IMR-90 (cell line): Measurements from ENCODE around the gene BEST1. TPM values are rescaled to one million over a fixed set of nuclear protein-coding genes. Genes with fewer than 3 reads are reported as not detected.

Experiments used
- ATAC-seq: fragments of 200-7000 bp; cut with Tn5 transposase; 2 replicates; pipeline ENCODE4 v1.9.1; 2020; ENCODE audit warnings: low read depth, mild to moderate bottlenecking, moderate library complexity
- BruUV-seq: library from RNA; stranded (reverse); fragments of 400-500 nt; replicated peaks from 2 replicates; lab custom pipeline; 2021; lab: Mats Ljungman, UMichigan
- CTCF ChIA-PET: fragments of 300-600 bp; formaldehyde crosslinking; extraction: SDS; loops from one replicate; lab custom pipeline; 2021; ENCODE audit warnings: antibody characterized with exemption; lab: Yijun Ruan, JAX
- POLR2A ChIA-PET: fragments of 300-600 bp; sonication (Branson Sonifier 250); formaldehyde crosslinking; loops from one replicate; lab custom pipeline; 2022; ENCODE audit warnings: antibody characterized with exemption; ENCODE audit not compliant: unreplicated experiment; lab: Charles Lee
- DNase-seq: peaks from one replicate; pipeline ENCODE4 v3.0.0; 2013
- H2AFZ ChIP-seq: replicated peaks from 2 replicates; pipeline ENCODE3; 2013; ENCODE audit warnings: low read length, mild to moderate bottlenecking; ENCODE audit not compliant: poor library complexity
- H2AK5ac ChIP-seq: 2 replicates; pipeline ENCODE4 v1.6.1; 2013; ENCODE audit warnings: low read depth, low read length, inconsistent platforms
- H2AK9ac ChIP-seq: replicated peaks from 2 replicates; pipeline ENCODE3; 2013; ENCODE audit warnings: mild to moderate bottlenecking, low read depth, low read length, moderate library complexity; ENCODE audit not compliant: poor library complexity
- H2BK120ac ChIP-seq: 2 replicates; pipeline ENCODE4 v1.6.1; 2013; ENCODE audit warnings: low read depth, low read length, inconsistent platforms
- H2BK15ac ChIP-seq: 3 replicates; pipeline ENCODE4 v1.6.1; 2013; ENCODE audit warnings: low read depth, low read length, inconsistent platforms
- H2BK20ac ChIP-seq: 2 replicates; pipeline ENCODE4 v1.6.1; 2013; ENCODE audit warnings: low read depth, mild to moderate bottlenecking, inconsistent platforms, low read length, moderate library complexity
- H2BK5ac ChIP-seq: 2 replicates; pipeline ENCODE4 v1.6.1; 2013; ENCODE audit warnings: mild to moderate bottlenecking, low read depth, low read length, inconsistent platforms; ENCODE audit not compliant: poor library complexity, severe bottlenecking
- H3K14ac ChIP-seq: replicated peaks from 2 replicates; pipeline ENCODE4 v1.6.1; 2013; ENCODE audit warnings: low read depth, low read length, inconsistent platforms
- H3K18ac ChIP-seq: 2 replicates; pipeline ENCODE4 v1.6.1; 2013; ENCODE audit warnings: low read depth, low read length, control low read depth
- H3K23ac ChIP-seq: 2 replicates; pipeline ENCODE4 v1.6.1; 2013; ENCODE audit warnings: low read depth, low read length, inconsistent platforms
- H3K27ac ChIP-seq: 2 replicates; pipeline ENCODE4 v1.5.1; 2013; ENCODE audit warnings: mild to moderate bottlenecking, control low read depth, low read length; ENCODE audit not compliant: insufficient read depth
- H3K27me3 ChIP-seq: 2 replicates; pipeline ENCODE4 v1.6.1; 2013; ENCODE audit warnings: low read length; ENCODE audit not compliant: control insufficient read depth, insufficient read depth
- H3K36me3 ChIP-seq: 2 replicates; pipeline ENCODE4 v1.6.1; 2013; ENCODE audit warnings: low read length, mixed read lengths; ENCODE audit not compliant: control insufficient read depth, insufficient read depth
- H3K4ac ChIP-seq: 2 replicates; pipeline ENCODE4 v1.6.1; 2013; ENCODE audit warnings: low read depth, low read length, inconsistent platforms
- H3K4me1 ChIP-seq: 2 replicates; pipeline ENCODE4 v1.6.1; 2013; ENCODE audit warnings: low read length, mixed read lengths; ENCODE audit not compliant: control insufficient read depth, insufficient read depth
- H3K4me2 ChIP-seq: 2 replicates; pipeline ENCODE4 v1.6.1; 2013; ENCODE audit warnings: low read depth, mild to moderate bottlenecking, control low read depth, low read length, moderate library complexity
- H3K4me3 ChIP-seq: 2 replicates; pipeline ENCODE4 v1.5.1; 2013; ENCODE audit warnings: low read depth, mild to moderate bottlenecking, control low read depth, low read length, moderate library complexity; ENCODE audit not compliant: insufficient read depth
- H3K56ac ChIP-seq: 2 replicates; pipeline ENCODE4 v1.6.1; 2013; ENCODE audit warnings: low read length, inconsistent platforms; ENCODE audit not compliant: insufficient read depth; ENCODE audit errors: extremely low read depth
- H3K79me1 ChIP-seq, 2 experiments: 2 replicates each; pipeline ENCODE4 v1.6.1; 2013; ENCODE audit warnings: low read length in 2 of 2, inconsistent platforms in 1 of 2, low read depth in 1 of 2
- H3K9ac ChIP-seq: 2 replicates; pipeline ENCODE4 v1.6.1; 2013; ENCODE audit warnings: low read depth, low read length, control low read depth
- H3K9me1 ChIP-seq: 2 replicates; pipeline ENCODE4 v1.6.1; 2013; ENCODE audit warnings: low read length, inconsistent platforms; ENCODE audit not compliant: insufficient read depth
- H3K9me3 ChIP-seq: 2 replicates; pipeline ENCODE4 v1.6.1; 2013; ENCODE audit warnings: low read length; ENCODE audit not compliant: control insufficient read depth, insufficient read depth
- H4K20me1 ChIP-seq: 2 replicates; pipeline ENCODE4 v1.6.1; 2013; ENCODE audit warnings: low read length, inconsistent platforms; ENCODE audit not compliant: insufficient read depth
- H4K5ac ChIP-seq: 2 replicates; pipeline ENCODE4 v1.6.1; 2013; ENCODE audit warnings: mild to moderate bottlenecking, low read depth, low read length, control low read depth
- H4K8ac ChIP-seq, 2 experiments: 2 replicates each; pipeline ENCODE4 v1.6.1; 2013; ENCODE audit warnings: low read depth in 2 of 2, low read length in 2 of 2, control low read depth in 1 of 2, inconsistent platforms in 1 of 2
- H4K91ac ChIP-seq: 2 replicates; pipeline ENCODE4 v1.6.1; 2013; ENCODE audit warnings: low read depth, low read length, inconsistent platforms; ENCODE audit not compliant: insufficient read depth
- BHLHE40 ChIP-seq: fragments of 150-350 bp; IDR thresholded peaks from 2 replicates; pipeline ENCODE4 v1.6.1; 2016; ENCODE audit warnings: mild to moderate bottlenecking, low read depth, low read length
- CEBPB ChIP-seq: IDR thresholded peaks from 2 replicates; pipeline ENCODE4 v1.6.1; 2012; ENCODE audit warnings: low read depth, low read length, improper control_type of control experiment
- FOS ChIP-seq: fragments of 150-350 bp; IDR thresholded peaks from 2 replicates; pipeline ENCODE4 v1.6.1; 2016; ENCODE audit warnings: low read depth, low read length
- MAFK ChIP-seq: IDR thresholded peaks from 2 replicates; pipeline ENCODE4 v1.6.1; 2012; ENCODE audit warnings: low read depth, low read length, improper control_type of control experiment
- MAZ ChIP-seq: IDR thresholded peaks from 2 replicates; pipeline ENCODE4 v1.6.1; 2012; ENCODE audit warnings: low read depth, mild to moderate bottlenecking, low read length, improper control_type of control experiment, moderate library complexity, borderline replicate concordance
- POLR2A ChIP-seq: IDR thresholded peaks from 2 replicates; pipeline ENCODE4 v1.6.1; 2012; ENCODE audit warnings: mild to moderate bottlenecking, low read depth, low read length
- SMC3 ChIP-seq: fragments of 150-350 bp; IDR thresholded peaks from 2 replicates; pipeline ENCODE4 v1.6.1; 2016; ENCODE audit warnings: low read depth, mild to moderate bottlenecking, antibody characterized with exemption, low read length, moderate library complexity
- WGBS, 2 experiments: methylation state at CpG; one replicate each; pipeline versions ENCODE4 v1.1.5 to v1.1.7; 2013; ENCODE audit warnings: missing lambda C conversion rate in 2 of 2; ENCODE audit not compliant: insufficient read length in 1 of 2; ENCODE audit errors: extremely low coverage in 2 of 2; 5-methylcytosine and 5-hydroxymethylcytosine counted together
- dilution Hi-C: fragments of 300-500 bp; cut with HindIII; formaldehyde crosslinking; loops from one replicate; pipeline ENCODE4 v1.14.3; 2018; ENCODE audit warnings: low sequenced_read_pairs; ENCODE audit not compliant: unreplicated experiment
- in situ Hi-C: fragments of 300-500 bp; cut with MboI; formaldehyde crosslinking; loops from 3 replicates; pipeline ENCODE4 v1.14.3; 2019; ENCODE audit warnings: low sequenced_read_pairs, inconsistent platforms, mixed read lengths
- intact Hi-C: fragments of 100-400 bp; cut with micrococcal nuclease; formaldehyde crosslinking; loops from 2 replicates; pipeline ENCODE4 v1.10.0; 2022
- polyA plus RNA-seq, 3 experiments: library from polyadenylated mRNA; depleted of rRNA; stranded (reverse); fragments of >200 nt; gene quantifications; 2 replicates each; pipeline ENCODE4 v1.2.3, GENCODE V29; 2012; ENCODE audit warnings: low replicate concordance in 1 of 3
- total RNA-seq: library from RNA; depleted of rRNA; stranded (reverse); fragments of >200 nt; gene quantifications from 2 replicates; pipeline ENCODE4 v1.2.3, GENCODE V29; 2012
- TF ChIP-seq, protein P1 (sequence below): fragments of 150-350 bp; IDR thresholded peaks from 2 replicates; pipeline ENCODE4 v1.6.1; 2017; ENCODE audit warnings: mild to moderate bottlenecking, antibody characterized with exemption, low read length, low read depth
- TF ChIP-seq, protein P2 (sequence below): conservative IDR thresholded peaks from 2 replicates; pipeline ENCODE4 v1.5.1; 2012; ENCODE audit warnings: mild to moderate bottlenecking, low read depth, low read length, improper control_type of control experiment

BEST1 gene
- total and polyA plus RNA-seq, 2 of the 4 experiments (the other 2 are of a cell fraction): 0.90 to 1.4 TPM

DNA sequence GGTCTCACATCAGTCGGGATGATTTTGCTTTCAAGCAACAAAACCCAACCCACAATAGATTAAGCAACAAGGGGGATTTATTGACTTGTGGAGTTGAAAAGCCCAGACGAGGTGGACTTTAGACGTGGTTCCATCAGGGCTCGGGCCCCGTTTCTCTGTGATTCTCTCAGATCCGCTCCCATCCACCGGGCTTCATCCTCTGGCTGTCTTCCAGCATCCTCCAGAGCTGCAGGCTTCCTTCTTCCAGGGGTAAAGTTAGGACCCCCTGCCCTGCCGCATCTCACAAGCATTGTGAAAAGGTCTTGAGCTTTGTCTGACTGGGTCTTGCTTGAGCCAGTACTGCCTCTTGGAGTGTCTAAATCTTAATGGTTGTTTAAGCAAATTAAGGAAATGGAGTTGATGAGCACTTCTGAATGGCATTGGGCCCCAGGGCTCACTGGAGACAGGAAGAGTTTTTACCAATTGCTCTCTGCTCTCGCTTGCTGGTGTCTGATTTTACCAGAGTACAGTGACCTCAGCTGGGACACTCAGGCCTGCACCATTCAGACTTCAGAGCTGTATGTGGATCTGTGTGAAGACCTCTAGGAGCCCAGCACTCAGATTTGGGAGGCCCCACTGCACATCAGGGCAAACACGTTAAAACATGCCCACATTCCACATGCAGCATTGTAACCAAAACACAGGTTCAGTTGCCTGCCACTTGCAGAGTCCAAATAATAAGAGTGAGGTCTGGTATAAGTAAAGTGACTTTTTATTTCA is 30.8 kb downstream of the BEST1 start:
- Histone ChIP-seq H2AK9ac (no peak overlapping the region), H2BK5ac (no peak overlapping the region), H3K27ac (peak overlapping the region; percentile 34; the same call in 1 of the 2 replicates), H4K8ac (peak overlapping the region; percentile 10 to 81; a peak in 3 of 4 replicates), H3K18ac (peak overlapping the region; percentile 27), H3K4me3 (no peak overlapping the region), H2BK120ac (peak overlapping the region; percentile 55), H4K91ac (peak overlapping the region; percentile 32), H3K9ac (no peak overlapping the region), H3K36me3 (no peaks in the 10 kb centered on the region), H2AK5ac (no peak overlapping the region), H3K79me1 (no peaks in the 10 kb centered on the region), H3K56ac (no peak overlapping the region), H4K5ac (peak overlapping the region; percentile 79), H3K4me2 (no peak overlapping the region), H3K27me3 (no peaks in the 10 kb centered on the region; the same call in 1 of the 2 replicates), H2BK20ac (peak overlapping the region; percentile 11), H3K14ac (peak overlapping the region; percentile 50; the same call in 1 of the 2 replicates), H3K4me1 (peaks cover 7% of the 10 kb centered on the region), H2AFZ (peak overlapping the region; percentile 64), H3K9me1 (no peaks in the 10 kb centered on the region), H3K23ac (peak overlapping the region; percentile 52; the same call in 1 of the 2 replicates), H3K4ac (peak overlapping the region; percentile 54), H2BK15ac (no peak overlapping the region; the same call in 1 of the 3 replicates), H3K9me3 (no peaks in the 10 kb centered on the region), H4K20me1 (no peaks in the 10 kb centered on the region)
- in situ Hi-C loops: no loop called here
- ATAC-seq (peak; percentile 65), DNase-seq (no peak)
- CTCF ChIA-PET: interaction anchor here (1.0 kb wide), 2 partner anchors 8 to 11 kb away, joined by 3 read pairs; no protein-coding TSS in a partner anchor
- WGBS, 2 experiments: 73% methylated on average over 2 of the region's 10 CpGs; no CpG with 5 or more reads in 1 of the 2 experiments
- BruUV-seq: no TSS peak
- no peak for TF ChIP-seq FOS
- TF ChIP-seq, protein P1, sequence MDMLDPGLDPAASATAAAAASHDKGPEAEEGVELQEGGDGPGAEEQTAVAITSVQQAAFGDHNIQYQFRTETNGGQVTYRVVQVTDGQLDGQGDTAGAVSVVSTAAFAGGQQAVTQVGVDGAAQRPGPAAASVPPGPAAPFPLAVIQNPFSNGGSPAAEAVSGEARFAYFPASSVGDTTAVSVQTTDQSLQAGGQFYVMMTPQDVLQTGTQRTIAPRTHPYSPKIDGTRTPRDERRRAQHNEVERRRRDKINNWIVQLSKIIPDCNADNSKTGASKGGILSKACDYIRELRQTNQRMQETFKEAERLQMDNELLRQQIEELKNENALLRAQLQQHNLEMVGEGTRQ: no peak
- no peak for TF ChIP-seq MAFK
- TF ChIP-seq, protein P2, sequence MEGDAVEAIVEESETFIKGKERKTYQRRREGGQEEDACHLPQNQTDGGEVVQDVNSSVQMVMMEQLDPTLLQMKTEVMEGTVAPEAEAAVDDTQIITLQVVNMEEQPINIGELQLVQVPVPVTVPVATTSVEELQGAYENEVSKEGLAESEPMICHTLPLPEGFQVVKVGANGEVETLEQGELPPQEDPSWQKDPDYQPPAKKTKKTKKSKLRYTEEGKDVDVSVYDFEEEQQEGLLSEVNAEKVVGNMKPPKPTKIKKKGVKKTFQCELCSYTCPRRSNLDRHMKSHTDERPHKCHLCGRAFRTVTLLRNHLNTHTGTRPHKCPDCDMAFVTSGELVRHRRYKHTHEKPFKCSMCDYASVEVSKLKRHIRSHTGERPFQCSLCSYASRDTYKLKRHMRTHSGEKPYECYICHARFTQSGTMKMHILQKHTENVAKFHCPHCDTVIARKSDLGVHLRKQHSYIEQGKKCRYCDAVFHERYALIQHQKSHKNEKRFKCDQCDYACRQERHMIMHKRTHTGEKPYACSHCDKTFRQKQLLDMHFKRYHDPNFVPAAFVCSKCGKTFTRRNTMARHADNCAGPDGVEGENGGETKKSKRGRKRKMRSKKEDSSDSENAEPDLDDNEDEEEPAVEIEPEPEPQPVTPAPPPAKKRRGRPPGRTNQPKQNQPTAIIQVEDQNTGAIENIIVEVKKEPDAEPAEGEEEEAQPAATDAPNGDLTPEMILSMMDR: no peak
- no peak for TF ChIP-seq POLR2A
- no peak for TF ChIP-seq SMC3
- no peak for TF ChIP-seq MAZ
- TF ChIP-seq BHLHE40: no peak
- no peak for TF ChIP-seq CEBPB
- dilution Hi-C loops: no loop called here
- intact Hi-C loops: no loop called here
- POLR2A ChIA-PET: interaction anchor here (0.6 kb wide), 2 partner anchors 45 to 621 kb away, joined by 3 read pairs; partner anchors contain the start of gene MTA2
